Astrocyte of the spinal cord (primary cell): ENCODE results near the gene SMARCC1.
A peak's percentile ranks its signal among the peaks of the same experiment; 100 is the strongest.

ENCODE experiments used
- DNase-seq: peaks from one replicate; pipeline ENCODE4 v3.0.0; 2011; ENCODE audit warnings: low read depth, low spot score
- H3K4me3 ChIP-seq: 2 replicates; pipeline ENCODE4 v1.5.1; 2011; ENCODE audit warnings: low read depth, mild to moderate bottlenecking, low read length, moderate library complexity
- in situ Hi-C: cut with HindIII; loops from 2 replicates; pipeline ENCODE4 v1.10.0; 2017; ENCODE audit warnings: low sequenced_read_pairs
- TF ChIP-seq, protein P1 (sequence below): IDR thresholded peaks from 2 replicates; pipeline ENCODE4 v1.5.1; 2012; ENCODE audit warnings: low read depth, mild to moderate bottlenecking, low read length, inconsistent platforms

SMARCC1 gene

DNA sequence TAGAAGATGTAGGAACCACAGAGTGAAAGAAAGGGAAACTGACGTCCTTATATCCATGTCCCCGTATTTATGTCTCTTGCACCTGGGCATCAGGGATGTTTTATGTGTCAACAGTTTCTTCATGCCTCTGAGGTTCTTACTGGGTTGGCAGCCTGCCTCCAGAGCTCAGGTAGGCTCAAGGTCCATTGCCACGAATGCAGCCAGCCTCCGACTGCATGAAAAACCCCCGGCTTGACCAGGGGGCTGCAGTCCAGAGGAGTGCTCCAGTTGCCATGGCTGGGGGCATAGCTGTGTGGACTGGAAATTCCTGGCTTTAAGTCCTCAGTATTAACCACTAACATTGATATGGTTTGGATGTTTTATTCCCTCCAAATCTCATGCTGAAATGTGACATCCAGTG lies 200.3 kb downstream of the SMARCC1 start:
- DNase-seq, result no peak
- no peak overlapping the region for H3K4me3 ChIP-seq
- TF ChIP-seq, protein P1, sequence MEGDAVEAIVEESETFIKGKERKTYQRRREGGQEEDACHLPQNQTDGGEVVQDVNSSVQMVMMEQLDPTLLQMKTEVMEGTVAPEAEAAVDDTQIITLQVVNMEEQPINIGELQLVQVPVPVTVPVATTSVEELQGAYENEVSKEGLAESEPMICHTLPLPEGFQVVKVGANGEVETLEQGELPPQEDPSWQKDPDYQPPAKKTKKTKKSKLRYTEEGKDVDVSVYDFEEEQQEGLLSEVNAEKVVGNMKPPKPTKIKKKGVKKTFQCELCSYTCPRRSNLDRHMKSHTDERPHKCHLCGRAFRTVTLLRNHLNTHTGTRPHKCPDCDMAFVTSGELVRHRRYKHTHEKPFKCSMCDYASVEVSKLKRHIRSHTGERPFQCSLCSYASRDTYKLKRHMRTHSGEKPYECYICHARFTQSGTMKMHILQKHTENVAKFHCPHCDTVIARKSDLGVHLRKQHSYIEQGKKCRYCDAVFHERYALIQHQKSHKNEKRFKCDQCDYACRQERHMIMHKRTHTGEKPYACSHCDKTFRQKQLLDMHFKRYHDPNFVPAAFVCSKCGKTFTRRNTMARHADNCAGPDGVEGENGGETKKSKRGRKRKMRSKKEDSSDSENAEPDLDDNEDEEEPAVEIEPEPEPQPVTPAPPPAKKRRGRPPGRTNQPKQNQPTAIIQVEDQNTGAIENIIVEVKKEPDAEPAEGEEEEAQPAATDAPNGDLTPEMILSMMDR, result no peak
- in situ Hi-C loops, result no loop called here

DNA sequence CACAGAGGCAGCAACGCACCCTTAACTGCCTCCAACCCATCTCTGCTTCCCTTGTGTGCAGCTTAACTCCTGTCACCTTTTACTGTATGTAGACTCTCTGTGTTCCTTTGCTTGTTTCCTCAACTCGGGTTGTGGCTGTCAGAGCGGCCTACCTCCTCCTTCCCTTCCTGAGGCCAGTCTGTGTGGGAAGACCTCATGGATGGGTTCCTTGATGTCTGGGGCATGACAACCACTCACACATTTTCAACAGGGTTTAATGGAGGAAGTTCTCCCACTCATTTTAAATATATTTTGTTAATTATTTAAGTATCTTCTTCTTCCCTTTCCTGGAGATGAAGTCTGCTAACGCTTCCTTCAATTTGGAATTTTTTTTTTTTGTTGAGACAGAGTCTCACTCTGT lies 201.2 kb downstream of the SMARCC1 start:
- no peak for DNase-seq
- in situ Hi-C loops, result no loop called here
- no peak overlapping the region for H3K4me3 ChIP-seq
- TF ChIP-seq, protein P1, result no peak

DNA sequence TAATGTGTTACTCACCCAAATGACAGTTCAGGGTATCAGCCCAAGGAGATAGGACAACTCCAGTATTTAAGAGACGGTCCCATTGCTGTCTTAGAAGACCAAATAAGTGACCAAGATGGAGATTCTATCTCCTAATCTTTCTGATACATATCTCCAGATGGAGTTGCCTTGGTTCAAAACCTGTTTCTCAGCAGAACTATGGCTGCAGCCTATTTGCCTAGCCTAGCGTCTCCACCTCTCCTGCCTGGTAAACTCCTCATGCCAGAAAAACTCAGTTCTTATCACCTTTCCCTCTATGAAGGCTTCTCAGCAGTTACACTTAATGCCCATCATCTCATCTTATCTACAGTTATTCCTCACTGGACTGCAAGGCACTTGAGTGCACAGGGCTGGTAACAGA lies 201.8 kb downstream of the SMARCC1 start:
- no peak for DNase-seq
- TF ChIP-seq, protein P1, result no peak
- no peak overlapping the region for H3K4me3 ChIP-seq
- in situ Hi-C loops, result no loop called here

DNA sequence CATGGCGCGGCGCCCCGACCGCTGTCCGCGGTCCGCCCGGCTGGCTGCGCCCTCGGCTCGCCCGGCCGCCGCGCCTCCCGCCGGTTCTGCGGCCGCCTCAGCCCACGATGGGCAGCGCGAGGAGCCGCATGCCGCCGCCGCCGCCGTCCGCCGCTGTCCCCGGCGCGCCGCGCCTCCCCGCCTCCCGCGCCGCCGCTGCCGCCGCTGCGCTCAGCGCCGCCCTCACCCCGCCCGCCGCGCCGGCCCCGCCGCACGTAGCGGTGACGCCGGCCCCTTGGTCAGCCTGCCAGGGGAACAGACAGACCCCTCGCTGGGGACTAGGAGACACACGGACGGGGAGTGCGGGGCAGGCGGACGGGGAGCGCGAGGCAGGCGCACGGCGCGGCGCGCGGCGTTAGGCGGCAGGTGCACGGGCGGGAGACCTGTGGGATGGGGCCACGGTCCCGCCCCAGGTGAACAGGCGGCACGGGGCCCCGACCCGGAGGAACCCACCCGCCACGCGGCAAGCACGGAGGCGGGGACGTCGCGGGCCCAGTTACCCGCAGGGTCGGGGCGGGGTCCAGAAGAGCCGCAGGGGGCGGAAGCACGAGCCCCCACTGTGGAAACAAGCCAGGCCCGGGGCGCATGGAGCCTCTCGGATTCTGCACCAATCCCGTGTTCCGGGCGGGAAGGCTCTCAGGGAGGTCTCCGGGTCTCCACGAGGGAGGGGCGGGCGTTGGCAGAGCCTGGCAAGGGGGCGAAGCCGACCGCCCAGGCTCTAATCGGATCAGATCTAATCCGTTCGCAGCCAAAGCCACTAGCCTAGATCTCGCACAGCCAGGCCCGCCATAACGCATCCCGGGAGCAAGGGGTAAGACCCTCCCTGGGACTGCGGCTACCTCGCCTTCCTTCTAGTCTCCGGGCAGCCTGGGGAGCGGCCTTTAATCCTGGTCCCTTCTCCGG lies 202.7 kb downstream of the SMARCC1 start, which contains the start of gene CSPG5:
TSS of gene CSPG5 (minus strand) at position 175 of the 942 bp plus-strand sequence. CDS start at position 3, 172 bp downstream.
- in situ Hi-C loops, result no loop called here
- peak within 1 kb of the TSS; percentile 34 for H3K4me3 ChIP-seq
- DNase-seq, result no peak
- TF ChIP-seq, protein P1, result no peak

DNA sequence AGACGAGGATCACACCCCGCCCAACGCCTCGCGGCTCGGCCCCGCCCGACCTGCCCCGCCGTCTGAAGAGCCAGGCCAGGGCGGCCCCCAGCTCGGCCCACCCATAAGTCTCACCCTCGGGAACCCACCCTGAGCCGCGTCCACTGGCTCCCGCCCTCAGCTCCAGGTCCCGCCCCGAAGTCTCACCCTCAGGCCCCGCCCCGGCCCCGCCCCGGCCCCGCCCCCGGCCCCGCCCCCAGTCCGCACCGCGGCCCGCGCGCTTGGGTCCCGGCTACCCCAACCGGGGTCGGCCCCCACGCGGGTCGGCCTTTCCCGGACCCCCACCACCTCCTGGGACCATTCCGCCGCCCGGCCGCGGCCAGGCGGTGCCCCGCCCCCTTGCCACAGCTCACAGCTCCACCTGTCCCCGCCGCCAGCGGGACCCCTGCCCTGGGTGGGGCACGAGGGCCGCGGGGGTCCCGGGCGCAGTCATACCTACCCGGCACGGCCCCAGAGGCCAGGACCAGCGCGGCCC lies 203.5 kb downstream of the SMARCC1 start:
- DNase-seq, result no peak
- TF ChIP-seq, protein P1, result no peak
- in situ Hi-C loops, result no loop called here
- H3K4me3 ChIP-seq, result peak overlapping the region; percentile 34

DNA sequence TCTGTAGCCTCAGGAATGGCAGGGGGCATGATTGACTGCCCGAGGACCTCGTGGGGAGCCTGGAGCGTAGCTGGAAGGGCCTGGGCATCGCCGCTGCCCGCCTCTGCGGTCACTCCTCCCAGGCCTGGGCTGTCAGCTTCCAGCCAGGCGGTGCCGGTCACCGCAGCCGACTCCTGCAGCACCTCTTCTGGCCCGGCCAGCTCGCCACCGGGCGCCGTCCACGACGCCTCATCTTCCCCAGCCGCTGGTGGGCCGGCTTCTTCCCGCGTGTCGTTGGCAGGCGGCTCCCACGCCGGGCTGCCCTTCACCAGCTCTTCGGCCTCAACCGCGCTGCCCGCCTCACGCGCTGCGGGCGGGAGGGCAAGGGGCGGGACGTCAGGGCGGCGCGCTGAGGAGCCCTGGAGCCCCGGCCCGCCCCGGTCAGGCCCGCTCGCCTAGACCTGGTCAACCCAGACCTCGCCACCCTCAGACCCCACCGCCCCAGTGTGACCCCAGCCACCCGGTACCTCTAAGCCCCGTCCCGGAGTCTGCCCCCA lies 204.0 kb downstream of the SMARCC1 start:
- TF ChIP-seq, protein P1, result no peak
- DNase-seq, result no peak
- in situ Hi-C loops, result no loop called here
- H3K4me3 ChIP-seq, result peak overlapping the region; percentile 34
